Mucosa of gallbladder (tissue), 1 donor: ENCODE measurements around the gene CDCA4. TPM values are rescaled to one million over a fixed set of nuclear protein-coding genes. Genes with fewer than 3 reads are reported as not detected.
A peak's percentile ranks its signal among the peaks of the same experiment; 100 is the strongest.

Experiments used
- DNase-seq: peaks from one replicate; pipeline ENCODE4 v3.0.0-alpha.2; 2020; ENCODE audit warnings: low spot score
- total RNA-seq: library from RNA; stranded (reverse); gene quantifications from one replicate; pipeline ENCODE4 v1.2.1, GENCODE V29; 2021
- donor health status: DM: no; HTN: no; CAD: no.

The CDCA4 gene
- total RNA-seq, 1 donor from 2014 or later, result 5.4 TPM

- no peak for DNase-seq
Measured at GRCh38 chr14:104989236-104989950, 31.5 kb downstream of the CDCA4 start.

- DNase-seq, result no peak
Measured at GRCh38 chr14:104986487-104987164, 34.3 kb downstream of the CDCA4 start.

GRCh38 chr14:104985675-104986486 lies 35.0 kb downstream of the CDCA4 start, which contains the start of gene CLBA1:
Gene CLBA1, plus strand, starts transcription at chr14:104985788. Its CDS starts 644 bp downstream, at chr14:104986432.
- peak; percentile 90 for DNase-seq

GRCh38 chr14:104984056-104984894 lies 36.6 kb downstream of the CDCA4 start:
- DNase-seq, result no peak

- DNase-seq, result no peak
Measured at GRCh38 chr14:104983231-104983721, 37.6 kb downstream of the CDCA4 start.

- no peak for DNase-seq
Measured at GRCh38 chr14:104982548-104983230, 38.2 kb downstream of the CDCA4 start.

- no peak for DNase-seq
Measured at GRCh38 chr14:104981699-104982541, 39.0 kb downstream of the CDCA4 start.

- no peak for DNase-seq
Measured at GRCh38 chr14:104980611-104981531, 40.0 kb downstream of the CDCA4 start.

GRCh38 chr14:104979758-104980610 lies 40.9 kb downstream of the CDCA4 start:
- DNase-seq, result peak; percentile 77

- DNase-seq, result no peak
Measured at GRCh38 chr14:104978746-104979691, 41.9 kb downstream of the CDCA4 start.

- DNase-seq, result no peak
Measured at GRCh38 chr14:104977681-104978653, 42.9 kb downstream of the CDCA4 start, which contains the start of gene AHNAK2. Gene AHNAK2, minus strand, starts transcription at chr14:104978374. Its CDS starts 137 bp downstream, at chr14:104978237.

GRCh38 chr14:104977008-104977680 lies 43.7 kb downstream of the CDCA4 start:
- no peak for DNase-seq

- DNase-seq, result peak; percentile 85
Measured at GRCh38 chr14:104976198-104977007, 44.5 kb downstream of the CDCA4 start.
